ENCODE results near the gene RPS3. TPM values are rescaled to one million over a fixed set of nuclear protein-coding genes. Genes with fewer than 3 reads are reported as not detected.

Gene RPS3
- total and polyA plus RNA-seq, 2 of the 13 experiments (the other 11 are each of a cell fraction or from before 2014, with no cell fraction given): 2,143 to 3,616 TPM

- TF ChIP-seq ZNF598 (CRISPR knock-in tag; IDR thresholded peaks at IDR 0.05; ENCODE audit: borderline replicate concordance) (no peak), ELF4 (CRISPR knock-in tag; IDR thresholded peaks at IDR 0.05; ENCODE audit: borderline replicate concordance) (no peak), ATF3 (CRISPR knock-in tag; IDR thresholded peaks at IDR 0.05) (no peak), ZNF234 (CRISPR knock-in tag; conservative IDR thresholded peaks at IDR 0.05) (no peak), ZNF530 (CRISPR knock-in tag; IDR thresholded peaks at IDR 0.05; ENCODE audit: low read depth) (no peak), PITX1 (CRISPR knock-in tag; IDR thresholded peaks at IDR 0.05) (no peak), SMAD1 (CRISPR knock-in tag; IDR thresholded peaks at IDR 0.05; ENCODE audit: borderline replicate concordance, low read depth) (no peak), PATZ1 (CRISPR knock-in tag; IDR thresholded peaks at IDR 0.05) (0 out of 2 replicates have a peak, but pooled peaks have one; percentile 10), ZNF879 (CRISPR knock-in tag; IDR thresholded peaks at IDR 0.05) (no peak), ZNF670 (CRISPR knock-in tag; IDR thresholded peaks at IDR 0.05; ENCODE audit: borderline replicate concordance) (no peak), STAG1 (CRISPR knock-in tag; IDR thresholded peaks at IDR 0.05) (no peak), ZNF576 (CRISPR knock-in tag; IDR thresholded peaks at IDR 0.05) (no peak), ADNP (CRISPR knock-in tag; IDR thresholded peaks at IDR 0.05) (peak; percentile 39; the same call in 1 of the 2 replicates), FOSL2 (CRISPR knock-in tag; IDR thresholded peaks at IDR 0.05) (peak; percentile 34; the same call in 1 of the 2 replicates), RELA (CRISPR knock-in tag; IDR thresholded peaks at IDR 0.05) (no peak), PRMT3 (CRISPR knock-in tag; IDR thresholded peaks at IDR 0.05; ENCODE audit: borderline replicate concordance, low read depth) (no peak)
- TF ChIP-seq, protein P1, sequence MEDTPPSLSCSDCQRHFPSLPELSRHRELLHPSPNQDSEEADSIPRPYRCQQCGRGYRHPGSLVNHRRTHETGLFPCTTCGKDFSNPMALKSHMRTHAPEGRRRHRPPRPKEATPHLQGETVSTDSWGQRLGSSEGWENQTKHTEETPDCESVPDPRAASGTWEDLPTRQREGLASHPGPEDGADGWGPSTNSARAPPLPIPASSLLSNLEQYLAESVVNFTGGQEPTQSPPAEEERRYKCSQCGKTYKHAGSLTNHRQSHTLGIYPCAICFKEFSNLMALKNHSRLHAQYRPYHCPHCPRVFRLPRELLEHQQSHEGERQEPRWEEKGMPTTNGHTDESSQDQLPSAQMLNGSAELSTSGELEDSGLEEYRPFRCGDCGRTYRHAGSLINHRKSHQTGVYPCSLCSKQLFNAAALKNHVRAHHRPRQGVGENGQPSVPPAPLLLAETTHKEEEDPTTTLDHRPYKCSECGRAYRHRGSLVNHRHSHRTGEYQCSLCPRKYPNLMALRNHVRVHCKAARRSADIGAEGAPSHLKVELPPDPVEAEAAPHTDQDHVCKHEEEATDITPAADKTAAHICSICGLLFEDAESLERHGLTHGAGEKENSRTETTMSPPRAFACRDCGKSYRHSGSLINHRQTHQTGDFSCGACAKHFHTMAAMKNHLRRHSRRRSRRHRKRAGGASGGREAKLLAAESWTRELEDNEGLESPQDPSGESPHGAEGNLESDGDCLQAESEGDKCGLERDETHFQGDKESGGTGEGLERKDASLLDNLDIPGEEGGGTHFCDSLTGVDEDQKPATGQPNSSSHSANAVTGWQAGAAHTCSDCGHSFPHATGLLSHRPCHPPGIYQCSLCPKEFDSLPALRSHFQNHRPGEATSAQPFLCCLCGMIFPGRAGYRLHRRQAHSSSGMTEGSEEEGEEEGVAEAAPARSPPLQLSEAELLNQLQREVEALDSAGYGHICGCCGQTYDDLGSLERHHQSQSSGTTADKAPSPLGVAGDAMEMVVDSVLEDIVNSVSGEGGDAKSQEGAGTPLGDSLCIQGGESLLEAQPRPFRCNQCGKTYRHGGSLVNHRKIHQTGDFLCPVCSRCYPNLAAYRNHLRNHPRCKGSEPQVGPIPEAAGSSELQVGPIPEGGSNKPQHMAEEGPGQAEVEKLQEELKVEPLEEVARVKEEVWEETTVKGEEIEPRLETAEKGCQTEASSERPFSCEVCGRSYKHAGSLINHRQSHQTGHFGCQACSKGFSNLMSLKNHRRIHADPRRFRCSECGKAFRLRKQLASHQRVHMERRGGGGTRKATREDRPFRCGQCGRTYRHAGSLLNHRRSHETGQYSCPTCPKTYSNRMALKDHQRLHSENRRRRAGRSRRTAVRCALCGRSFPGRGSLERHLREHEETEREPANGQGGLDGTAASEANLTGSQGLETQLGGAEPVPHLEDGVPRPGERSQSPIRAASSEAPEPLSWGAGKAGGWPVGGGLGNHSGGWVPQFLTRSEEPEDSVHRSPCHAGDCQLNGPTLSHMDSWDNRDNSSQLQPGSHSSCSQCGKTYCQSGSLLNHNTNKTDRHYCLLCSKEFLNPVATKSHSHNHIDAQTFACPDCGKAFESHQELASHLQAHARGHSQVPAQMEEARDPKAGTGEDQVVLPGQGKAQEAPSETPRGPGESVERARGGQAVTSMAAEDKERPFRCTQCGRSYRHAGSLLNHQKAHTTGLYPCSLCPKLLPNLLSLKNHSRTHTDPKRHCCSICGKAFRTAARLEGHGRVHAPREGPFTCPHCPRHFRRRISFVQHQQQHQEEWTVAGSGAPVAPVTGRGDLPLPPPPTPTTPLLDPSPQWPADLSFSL (CRISPR knock-in tag; IDR thresholded peaks at IDR 0.05): no peak
These were observed 23.7 kb upstream of the RPS3 start (continued) for GRCh38 chr11:75375626-75376025.

Measured in HepG2 (cell line).